ENCODE data around the gene TBCD.

The TBCD gene

DNA sequence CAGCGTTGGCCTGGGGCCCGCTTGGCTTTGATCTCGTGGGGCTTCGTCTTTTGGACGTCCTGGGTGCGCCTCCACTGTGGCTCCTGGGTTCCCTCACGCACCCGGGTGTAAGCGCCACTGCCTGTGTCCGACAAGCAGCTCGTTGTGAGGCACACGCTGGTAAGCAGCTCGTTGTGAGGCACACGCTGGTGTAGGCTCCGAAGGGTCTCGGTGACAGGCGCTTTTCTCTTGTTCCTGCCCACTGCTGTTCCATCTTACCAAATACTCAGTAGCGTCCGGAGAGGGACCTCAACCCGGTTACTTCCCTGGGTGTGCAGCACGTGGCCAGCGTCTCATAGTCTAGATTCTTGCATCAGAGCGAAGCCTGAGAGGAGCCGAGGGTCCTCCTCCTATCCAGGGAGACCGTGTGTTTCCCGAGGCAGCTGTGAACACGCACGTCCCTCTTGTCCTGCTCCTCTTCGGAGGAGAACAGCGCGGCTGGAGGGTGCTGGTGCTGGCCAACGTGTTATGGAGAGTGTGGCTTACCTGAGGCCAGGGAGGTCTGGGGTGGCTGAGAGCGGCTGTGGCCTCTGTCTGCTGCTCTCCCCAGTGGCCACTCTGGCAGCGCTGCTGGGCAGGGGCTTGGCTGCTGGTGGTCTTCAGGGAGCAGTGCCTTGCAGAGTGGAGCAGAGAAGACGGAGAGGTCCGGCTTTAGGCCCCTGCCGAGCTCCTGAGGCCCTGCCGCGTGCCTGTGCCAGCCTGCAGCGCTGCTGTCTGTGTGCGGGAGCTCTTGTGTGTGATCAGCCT lies 120.1 kb downstream of the TBCD start:
- DNase-seq (ENCODE audit: low spot score): no peak

DNA sequence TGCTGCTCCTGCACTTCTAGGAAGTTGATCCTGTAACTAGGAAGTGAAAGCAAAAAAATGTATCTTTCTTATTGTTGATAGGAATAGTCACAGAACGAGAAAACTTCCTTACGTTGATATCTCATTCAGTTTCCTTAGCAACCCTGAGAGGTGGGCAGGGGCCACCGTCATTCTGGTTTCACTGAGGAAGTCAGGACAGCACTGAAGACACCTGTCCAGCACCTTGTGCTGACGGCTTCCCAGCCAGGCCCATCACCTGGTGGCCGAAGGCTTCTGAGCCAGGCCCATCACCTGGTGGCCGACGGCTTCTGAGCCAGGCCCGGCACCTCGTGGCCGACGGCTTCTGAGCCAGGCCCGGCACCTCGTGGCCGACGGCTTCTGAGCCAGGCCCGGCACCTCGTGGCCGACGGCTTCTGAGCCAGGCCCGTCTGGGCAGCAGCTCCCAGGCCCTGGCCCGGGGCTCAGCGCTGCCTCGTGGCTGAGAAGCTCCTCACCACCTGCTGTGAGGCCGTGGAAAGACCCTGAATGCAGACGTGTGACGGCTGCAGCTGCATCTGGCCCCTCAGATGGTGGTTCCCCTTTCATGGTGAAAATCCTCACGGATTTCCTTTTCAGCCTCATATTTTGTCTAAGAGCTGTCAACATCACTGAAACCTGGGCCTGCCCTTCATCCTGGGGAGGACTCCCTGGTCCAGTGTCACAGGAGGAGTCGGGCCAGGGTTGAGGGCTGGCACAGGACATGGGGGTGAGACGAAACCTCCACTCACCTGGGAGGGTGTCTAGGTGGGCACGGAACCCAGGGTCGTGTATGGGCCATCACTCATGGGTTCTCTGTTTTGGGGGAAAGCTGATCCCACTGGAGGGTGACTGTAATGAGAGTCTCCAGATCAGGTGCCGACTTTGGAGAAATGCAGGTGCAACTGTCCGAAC lies 121.0 kb downstream of the TBCD start:
- no peak for DNase-seq (ENCODE audit: low spot score)

DNA sequence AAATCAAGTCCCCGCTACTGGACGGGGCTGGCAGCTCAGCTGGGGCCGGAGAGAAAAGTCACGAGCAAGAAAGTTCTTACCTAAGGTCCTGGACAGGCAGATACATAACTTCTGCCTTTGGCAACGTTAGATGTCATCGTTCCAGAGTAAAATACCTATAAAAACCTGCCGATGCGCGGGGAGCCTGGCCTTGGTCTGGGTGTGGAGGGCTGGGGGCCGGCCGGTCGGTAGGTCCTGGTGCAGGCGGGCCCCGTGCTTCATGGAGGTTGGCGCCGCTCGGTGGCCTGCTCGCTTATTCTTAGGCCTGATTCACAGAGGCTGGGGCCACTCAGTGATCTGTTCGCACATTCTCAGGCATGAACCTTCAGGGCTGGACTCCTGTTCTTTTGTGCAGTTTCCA lies 121.7 kb downstream of the TBCD start:
- no peak for DNase-seq (ENCODE audit: low spot score)

DNA sequence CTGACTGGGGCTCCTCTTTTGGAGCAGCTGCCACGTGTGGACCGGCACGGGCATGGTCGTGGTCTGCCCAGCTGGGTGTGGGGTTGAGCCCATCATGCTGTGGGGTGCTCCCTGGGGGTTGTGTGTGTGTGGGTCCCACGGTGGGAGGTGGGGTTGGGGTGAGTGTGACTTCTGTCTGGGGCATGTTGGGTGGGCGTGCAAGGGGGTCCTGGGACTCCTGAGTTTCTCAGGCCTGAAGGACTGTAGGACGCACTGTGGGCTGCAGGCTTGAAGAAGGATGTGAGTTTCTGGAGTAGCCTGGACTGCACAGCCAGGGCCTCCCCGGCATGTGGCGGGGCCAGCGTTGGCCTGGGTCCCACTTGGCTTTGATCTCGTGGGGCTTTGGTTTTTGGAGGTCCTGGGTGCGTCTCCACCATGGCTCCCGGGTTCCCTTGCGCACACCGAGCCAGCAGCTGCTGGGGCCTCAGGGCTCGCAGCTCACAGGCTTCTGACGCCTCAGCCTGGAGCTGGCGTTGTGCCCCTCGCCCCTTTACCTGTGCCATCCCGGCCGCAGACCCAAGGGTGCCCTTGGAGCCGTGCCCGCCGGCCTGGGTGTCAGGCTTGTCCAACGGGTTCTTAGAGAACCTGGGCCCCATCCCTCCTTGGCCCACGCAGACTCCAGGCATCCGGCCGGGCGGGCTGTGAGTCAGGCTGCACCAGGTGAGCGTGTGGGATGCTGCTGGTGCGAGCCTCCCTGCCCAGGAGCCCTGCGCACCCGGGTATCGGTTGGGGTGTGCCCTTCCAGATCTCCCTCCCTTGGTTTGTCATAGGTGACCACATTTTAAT lies 122.4 kb downstream of the TBCD start:
- no peak for DNase-seq (ENCODE audit: low spot score)

DNA sequence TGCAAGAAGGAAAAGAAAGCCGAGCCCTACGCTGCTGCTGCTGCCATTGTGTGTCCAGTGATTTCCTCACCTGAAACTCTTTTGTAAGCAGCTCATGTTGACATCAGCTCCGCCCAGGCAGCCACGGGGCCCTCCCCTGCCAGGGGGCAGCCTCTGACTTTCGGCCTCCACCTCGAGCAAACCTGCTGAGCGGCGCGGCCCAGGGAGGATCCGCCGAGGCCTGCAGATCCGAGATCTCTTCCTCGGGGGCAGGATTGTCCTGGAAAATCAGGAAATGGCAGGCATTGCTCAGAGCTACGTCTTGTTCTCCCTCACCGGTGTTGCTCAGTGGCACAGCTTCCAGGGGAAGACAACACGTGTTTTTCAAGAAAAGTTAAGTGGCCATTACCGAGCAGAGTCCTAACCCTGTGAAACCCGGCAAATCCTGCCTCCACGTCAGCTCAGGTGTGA lies 123.6 kb downstream of the TBCD start:
- DNase-seq (ENCODE audit: low spot score): no peak

DNA sequence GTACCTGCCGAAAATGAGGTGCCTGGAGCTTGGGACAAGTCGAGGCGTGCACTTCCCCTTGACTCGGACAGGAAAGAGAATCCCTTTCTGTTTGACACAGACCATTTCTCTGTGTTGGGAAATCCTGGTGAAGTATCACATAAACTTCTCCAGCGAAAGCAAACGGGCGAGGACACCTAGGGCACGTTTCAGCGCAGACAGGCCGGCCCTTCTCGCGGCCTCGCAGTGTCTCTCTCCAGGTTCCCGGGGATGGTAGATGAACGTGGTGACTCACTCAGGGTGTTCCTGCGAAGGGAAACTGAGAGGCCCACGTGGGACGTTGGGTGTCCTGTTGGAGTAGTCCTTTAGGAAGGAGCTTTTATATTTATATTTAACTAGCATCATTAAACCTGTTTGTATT lies 124.3 kb downstream of the TBCD start:
- no peak for DNase-seq (ENCODE audit: low spot score)

DNA sequence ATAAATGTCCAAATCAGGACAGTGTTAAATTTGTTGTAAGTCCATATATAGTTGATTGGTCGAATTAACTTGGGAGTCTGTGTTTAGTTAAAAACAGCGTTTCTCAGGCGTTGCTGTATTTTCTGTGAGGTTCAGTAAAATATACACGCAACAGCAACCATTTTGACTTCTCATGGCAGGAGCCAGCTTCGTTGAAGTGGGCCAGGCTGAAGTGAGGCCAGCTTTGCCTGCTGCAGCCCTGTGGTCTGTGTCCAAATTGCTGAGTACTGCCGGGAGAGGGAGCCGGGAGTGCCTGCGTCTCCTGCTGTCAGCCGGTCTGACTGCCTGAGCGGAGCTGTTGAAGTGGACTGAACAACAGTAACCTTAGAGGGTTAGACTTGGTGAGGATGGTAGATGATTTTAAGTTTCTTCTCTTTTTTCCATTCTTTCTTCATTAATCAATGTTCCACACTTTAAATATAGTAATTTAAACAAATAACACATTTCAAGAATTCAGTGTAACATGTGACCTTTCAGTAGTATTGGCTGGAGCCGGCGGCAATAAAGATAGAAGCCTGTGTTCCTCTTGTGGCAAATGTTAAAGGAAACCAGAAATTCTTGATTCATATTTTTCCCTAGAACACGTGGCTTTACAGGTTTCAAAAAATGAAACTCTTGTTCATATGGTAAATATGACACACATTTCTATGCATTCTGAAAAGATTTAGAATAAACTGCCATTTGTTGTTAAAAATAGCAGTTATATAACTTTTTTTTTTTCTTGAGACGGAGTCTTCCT lies 124.9 kb downstream of the TBCD start:
- DNase-seq (ENCODE audit: low spot score): peak; percentile 82

DNA sequence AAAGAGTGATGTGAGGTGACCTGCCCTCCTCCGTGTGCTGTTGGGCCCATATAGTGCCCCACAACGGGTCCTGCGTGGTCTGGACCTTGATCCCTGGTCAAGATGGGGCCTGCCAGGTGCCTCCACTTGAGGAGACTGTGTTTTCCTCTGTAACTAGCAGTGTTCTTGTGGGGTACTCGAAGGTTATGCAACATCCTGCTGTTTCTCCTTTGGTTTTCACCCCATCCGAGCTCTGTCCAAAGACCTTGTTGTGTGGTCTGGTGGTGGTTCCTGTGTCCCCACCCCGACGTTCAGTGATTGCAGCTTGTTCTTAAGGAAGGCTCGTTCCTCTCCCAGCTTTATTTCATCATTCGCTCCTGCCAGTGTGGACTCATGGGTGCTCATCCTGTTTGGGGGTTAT lies 126.7 kb downstream of the TBCD start:
- DNase-seq (ENCODE audit: low spot score): no peak

DNA sequence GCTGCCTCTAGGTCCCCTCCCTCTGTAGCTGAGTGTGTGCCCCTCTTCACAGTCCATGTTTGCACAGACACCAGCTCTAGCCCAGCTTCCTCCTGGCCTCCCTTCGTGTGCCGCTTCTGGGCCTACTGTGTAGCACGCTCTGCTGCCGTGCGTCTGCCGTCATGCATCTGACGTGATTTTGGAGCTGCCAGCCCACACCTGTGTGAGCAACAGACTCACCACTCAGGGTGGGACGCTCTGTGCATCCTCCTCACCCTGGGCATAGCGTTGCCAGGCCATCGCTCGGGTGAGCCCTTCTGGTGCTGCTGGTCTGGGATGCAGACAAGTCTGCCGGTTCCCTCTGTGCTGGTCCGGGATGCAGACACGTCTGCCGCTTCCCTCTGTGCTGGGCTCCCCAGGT lies 127.4 kb downstream of the TBCD start:
- no peak for DNase-seq (ENCODE audit: low spot score)

DNA sequence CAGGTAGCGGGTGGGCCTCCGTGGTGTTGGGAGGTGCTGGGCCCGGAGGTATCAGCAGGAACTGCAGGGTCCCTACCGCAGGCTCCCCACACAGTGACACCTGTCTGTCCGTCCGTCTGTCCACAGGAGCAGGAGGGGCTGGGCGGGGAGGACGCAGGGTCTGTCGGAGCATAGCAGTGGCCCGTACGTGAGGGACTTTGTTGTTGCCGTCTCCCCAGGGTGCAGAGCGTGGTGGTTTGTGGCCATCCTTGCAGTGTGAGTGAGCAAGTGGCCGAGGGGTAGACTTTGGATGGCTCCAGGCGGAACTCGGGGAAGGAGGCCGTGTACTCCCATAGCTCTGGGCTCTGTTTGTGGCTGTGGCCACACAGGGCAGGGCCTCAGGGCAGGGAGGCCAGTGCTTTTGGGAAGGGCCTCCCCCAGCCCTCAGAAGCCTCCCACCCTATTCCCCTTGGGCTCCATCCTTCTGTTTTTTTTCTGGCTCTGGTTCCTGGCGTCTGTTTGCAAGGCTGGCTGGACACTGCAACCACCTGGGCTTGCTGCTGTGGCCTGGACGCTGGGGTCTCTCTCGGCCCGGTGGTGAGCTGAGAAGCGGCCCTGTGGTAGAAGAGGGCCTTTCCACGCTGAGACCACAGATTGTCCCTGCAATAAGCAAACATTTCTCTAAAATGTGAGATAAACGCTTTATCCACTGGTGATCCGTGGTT lies 128.9 kb downstream of the TBCD start:
- no peak for DNase-seq (ENCODE audit: low spot score)

DNA sequence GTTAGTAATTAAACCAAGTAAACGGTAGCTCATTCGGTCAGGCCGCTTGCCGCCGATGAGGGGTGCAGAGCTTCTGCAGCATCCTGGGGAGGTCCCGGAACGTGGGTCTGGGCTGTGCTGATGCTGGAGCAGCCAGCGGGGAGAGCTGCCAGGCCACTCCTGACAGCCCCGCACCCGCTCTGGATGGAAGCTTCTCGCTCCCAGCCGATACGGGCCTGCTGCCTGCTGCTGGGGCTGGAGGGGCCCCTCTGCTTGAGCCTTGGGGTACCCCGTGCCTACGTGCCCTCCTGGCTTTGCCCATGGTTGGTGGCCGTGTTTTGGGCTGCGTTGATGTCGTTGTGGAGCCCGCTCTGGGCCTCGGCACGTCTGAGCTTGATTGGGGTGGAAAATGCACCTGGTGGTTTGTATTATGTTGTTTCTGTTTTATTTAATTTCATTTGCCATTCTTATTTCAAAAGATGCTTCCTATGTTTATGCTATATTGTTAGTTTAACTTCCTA lies 129.5 kb downstream of the TBCD start:
- no peak for DNase-seq (ENCODE audit: low spot score)

DNA sequence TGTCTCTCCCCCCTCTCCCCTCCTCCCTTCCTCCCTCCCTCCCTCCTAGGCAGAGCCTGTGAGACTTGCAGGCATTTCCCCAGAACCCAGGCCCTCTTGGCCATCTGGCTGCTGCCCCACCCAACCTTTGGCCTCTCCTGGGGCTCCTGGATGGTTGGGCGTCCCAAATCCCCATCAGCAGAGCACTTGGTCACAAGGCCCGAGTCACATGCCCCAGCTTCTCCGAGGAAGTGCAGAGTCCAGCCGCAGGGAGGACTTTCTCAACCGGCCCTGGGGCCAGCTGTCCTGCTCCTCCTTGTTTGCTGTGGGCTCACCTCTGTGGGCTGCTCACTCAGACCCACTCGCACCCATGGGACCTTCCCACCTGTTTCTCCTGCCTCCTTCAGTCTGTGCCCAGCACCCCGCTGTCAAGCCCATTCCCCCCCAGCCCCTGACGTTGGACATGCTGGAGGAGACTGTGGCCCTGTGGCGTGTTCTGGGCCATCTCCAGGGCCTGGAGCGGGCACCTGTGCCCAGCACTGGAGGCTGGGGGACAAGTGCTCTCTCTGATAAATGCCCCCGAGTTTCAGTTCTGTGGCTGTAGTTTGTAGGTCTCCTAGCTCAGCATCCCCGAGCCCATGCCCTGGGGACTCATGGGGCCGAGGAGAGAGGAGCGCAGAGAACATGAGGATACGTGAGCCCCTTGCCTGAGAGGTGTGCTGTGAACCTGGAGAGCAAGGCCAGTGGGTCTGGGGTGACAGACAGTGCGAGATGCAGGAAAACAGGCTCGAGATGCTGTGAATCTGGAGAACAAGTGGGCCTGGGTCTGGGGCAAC lies 130.2 kb downstream of the TBCD start:
- peak; percentile 52 for DNase-seq (ENCODE audit: low spot score)

DNA sequence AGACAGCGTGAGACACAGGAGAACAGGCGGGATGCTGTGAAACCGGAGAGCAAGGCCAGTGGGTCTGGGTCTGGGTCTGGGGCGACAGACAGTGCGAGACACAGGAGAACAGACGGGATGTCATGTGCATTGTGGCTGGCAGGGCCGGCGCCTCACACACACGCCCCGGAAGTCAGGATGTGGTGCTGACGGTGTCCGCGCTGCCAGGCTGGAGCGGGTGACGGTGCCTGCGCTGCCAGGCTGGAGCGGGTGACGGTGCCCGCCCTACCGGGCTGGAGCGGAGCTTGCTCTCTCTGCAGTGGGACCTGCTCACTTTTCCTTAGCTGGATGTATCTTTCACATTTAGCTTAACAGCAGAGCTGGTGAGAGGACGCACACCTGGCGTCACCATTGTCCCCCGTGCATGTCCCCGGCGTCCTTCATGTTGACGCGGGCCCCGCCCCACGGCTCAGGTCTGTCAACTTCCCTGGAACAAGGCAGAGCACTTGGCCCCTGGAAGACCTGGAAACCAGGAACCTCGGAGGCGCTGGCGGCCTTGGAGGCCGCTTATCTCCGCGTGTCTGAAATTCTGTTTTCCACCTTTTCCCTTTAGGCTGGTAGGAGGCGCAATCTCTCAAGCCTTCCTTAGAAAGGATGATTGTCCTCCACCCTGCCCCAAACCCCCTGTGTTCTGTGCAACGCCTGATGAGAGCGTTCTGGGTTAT lies 131.0 kb downstream of the TBCD start:
- DNase-seq (ENCODE audit: low spot score): no peak

DNA sequence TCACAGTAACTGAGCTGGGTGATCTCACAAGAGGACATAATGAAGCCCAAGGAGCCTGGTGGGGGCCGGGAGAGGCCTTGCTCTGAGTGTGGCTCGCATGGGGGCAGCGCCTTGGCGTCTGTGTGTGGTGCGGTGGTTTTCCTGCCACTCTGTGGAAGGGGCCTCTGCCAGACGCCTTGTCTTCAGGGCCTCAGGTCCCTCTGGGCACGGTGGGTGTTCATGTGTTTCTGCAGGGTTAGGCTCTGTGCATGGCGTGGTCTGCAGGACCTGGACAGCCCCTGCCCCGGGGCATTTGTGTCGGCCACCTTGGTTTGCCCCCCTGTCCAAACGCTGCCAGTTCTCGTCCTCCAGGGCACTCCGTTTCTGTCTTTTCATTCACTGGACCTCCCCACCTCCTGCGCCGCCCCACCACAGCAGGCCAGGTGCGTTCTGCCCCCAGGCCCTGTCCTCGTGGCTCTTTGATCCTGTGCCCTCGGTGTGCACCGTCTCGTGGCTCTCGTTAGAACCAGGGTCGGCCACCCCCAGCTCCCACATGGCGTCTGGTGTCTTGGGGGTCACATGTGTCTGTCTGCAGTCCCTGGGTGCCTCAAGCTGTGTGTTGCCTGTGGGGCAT lies 131.7 kb downstream of the TBCD start:
- no peak for DNase-seq (ENCODE audit: low spot score)

DNA sequence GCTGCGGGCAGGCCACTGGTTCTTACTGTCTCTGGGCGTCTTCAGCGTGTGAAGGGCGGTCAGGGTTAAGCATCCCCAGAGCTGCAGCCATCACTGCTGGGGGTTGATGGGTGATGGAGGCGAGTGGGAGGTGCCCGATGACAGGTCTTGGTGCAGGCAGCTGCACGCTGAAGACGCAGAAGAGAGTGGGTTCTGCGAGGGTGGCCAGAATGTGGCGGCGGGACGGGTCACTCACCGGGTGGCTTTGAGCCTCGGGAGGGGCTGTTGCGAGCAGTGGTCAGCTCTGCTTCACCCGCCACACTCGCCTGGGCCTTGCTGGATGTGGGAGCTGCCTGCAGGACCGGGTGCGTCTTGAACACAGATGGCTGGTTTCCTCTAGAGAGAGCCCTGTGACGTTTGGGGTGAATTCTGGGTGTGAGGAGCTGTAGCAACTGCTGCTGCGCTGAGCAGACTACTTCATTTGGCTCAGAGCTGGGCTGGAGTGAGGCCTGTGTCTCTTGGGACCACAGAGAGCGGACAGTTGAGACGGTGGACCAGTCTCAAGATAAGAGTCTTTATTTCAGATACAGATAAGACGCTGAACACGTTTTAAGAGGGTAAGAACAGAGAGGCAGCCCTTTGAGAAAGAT lies 132.6 kb downstream of the TBCD start:
- no peak for DNase-seq (ENCODE audit: low spot score)

DNA sequence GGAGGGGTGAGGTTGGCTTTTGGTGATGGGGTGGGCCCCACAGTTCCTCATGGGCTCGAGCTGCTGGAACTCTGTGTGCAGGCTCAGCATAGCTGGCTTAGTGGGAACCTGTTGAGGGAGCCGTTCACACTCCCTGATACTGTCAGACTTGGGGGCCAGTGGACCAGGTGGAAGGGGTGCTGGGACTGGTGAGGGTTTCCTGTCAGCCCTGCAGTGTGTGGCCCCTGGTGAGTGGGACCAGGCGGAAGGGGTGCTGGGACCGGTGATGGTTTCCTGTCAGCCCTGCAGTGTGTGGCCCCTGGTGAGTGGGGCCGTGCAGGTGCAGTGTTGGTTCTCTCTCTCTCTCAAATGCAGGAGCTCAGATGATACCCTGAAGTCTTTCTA lies 133.1 kb downstream of the TBCD start:
- DNase-seq (ENCODE audit: low spot score): no peak

DNA sequence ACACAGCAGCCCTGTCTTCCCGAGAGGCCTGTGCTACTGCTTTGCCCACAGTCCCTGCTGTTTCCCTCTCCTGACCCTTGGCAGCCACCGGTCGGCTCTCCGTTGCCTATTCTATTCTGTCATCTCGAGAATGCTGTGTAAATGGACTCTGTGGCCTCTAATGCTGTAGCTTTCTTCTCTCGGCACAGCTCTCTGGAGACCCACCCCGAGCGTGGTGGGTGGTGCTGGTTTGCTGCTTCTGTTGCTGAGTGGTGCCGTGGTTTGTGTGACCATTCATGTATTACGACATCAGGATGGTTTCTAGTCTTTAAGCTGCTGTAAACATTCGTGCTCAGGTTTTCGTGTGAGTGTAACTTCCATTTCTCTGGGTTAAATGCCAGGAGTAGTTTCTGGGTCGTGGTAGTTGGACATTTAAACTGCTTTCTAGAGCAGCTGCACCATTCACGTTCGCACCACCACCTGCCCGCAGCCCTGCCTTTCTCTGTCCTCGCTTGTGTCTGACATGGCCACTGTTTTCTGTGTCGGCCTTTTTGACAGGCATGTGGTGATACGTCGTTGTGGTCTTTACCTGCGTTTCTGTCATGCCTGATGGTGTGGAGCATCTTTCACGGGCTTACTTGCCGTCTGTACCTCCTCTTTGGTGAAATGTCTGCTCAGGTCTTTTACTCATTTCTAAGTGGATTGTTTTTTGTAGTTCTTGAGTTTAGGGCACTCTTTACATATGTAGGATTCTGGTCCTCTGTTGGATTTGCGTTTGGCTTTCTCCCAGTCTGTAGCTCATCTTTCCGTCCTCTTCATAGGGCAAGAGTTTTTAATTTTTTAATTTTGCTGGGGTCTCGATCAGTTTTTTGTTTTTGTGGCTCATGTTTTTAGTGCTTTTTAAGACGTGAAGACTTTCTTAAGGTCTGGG lies 135.6 kb downstream of the TBCD start:
- no peak for DNase-seq (ENCODE audit: low spot score)
